ENCODE results near the gene SH2D6. TPM values are rescaled to one million over a fixed set of nuclear protein-coding genes. Genes with fewer than 3 reads are reported as not detected.

The SH2D6 gene
- 1 to 10 TPM; 1.6 to 9.2 TPM for total RNA-seq

GRCh38 chr2:85418132-85419008 is at the start of gene SH2D6:
TSS of gene SH2D6 (plus strand) at chr2:85418714. CDS start at chr2:85429466, 10,752 bp downstream.
- intact Hi-C loops (cut with DNase I), result no loop called here
- Histone ChIP-seq H3K9ac (ENCODE audit: low read depth in 2 of 2, low read length in 2 of 2) (peak within 1 kb of the TSS; percentile 90 to 94), H3K9me3 (no peaks in the 10 kb centered on the region), H3K36me3 (no peaks in the 10 kb centered on the region), H3K4me1 (peaks cover 22% of the 10 kb centered on the region), H3K27ac (peak within 1 kb of the TSS; percentile 90), H3K27me3 (no peaks in the 10 kb centered on the region), H3K4me3 (peak within 1 kb of the TSS; percentile 69)
- peak; percentile 88 for DNase-seq
- no peak for TF ChIP-seq CTCF (IDR thresholded peaks at IDR 0.05)

GRCh38 chr2:85368921-85369320 is 49.6 kb upstream of the SH2D6 start:
- H3K9ac ChIP-seq (ENCODE audit: low read depth in 2 of 2, low read length in 2 of 2), result no peak overlapping the region
- H3K36me3 ChIP-seq, result no peaks in the 10 kb centered on the region
- DNase-seq, result no peak
- H3K9me3 ChIP-seq, result no peaks in the 10 kb centered on the region
- no peaks in the 10 kb centered on the region for H3K4me1 ChIP-seq
- no peak overlapping the region for H3K27ac ChIP-seq
- TF ChIP-seq CTCF (IDR thresholded peaks at IDR 0.05), result no peak
- intact Hi-C loops (cut with DNase I), result no loop called here
- no peak overlapping the region for H3K4me3 ChIP-seq
- H3K27me3 ChIP-seq, result no peaks in the 10 kb centered on the region

- Histone ChIP-seq H3K27ac (no peak overlapping the region), H3K9me3 (no peaks in the 10 kb centered on the region), H3K4me1 (no peaks in the 10 kb centered on the region), H3K36me3 (no peaks in the 10 kb centered on the region), H3K27me3 (no peaks in the 10 kb centered on the region), H3K9ac (ENCODE audit: low read depth in 2 of 2, low read length in 2 of 2) (peak overlapping the region in 1 of 2 donors; percentile 46), H3K4me3 (no peak overlapping the region)
- peak; percentile 40 for DNase-seq
- no peak for TF ChIP-seq CTCF (IDR thresholded peaks at IDR 0.05)
- intact Hi-C loops (cut with DNase I), result no loop called here
These were observed 49.0 kb upstream of the SH2D6 start for GRCh38 chr2:85369500-85369899.

- intact Hi-C loops (cut with DNase I), result no loop called here
- no peak for TF ChIP-seq CTCF (IDR thresholded peaks at IDR 0.05)
- Histone ChIP-seq H3K27me3 (no peaks in the 10 kb centered on the region), H3K4me3 (no peak overlapping the region), H3K36me3 (no peaks in the 10 kb centered on the region), H3K27ac (no peak overlapping the region), H3K9ac (ENCODE audit: low read depth in 2 of 2, low read length in 2 of 2) (no peak overlapping the region), H3K4me1 (no peaks in the 10 kb centered on the region), H3K9me3 (no peaks in the 10 kb centered on the region)
- no peak for DNase-seq
These were observed 47.5 kb upstream of the SH2D6 start for GRCh38 chr2:85371045-85371444.

- Histone ChIP-seq H3K4me1 (no peaks in the 10 kb centered on the region), H3K27me3 (no peaks in the 10 kb centered on the region), H3K36me3 (no peaks in the 10 kb centered on the region), H3K9ac (ENCODE audit: low read depth in 2 of 2, low read length in 2 of 2) (no peak overlapping the region), H3K27ac (no peak overlapping the region), H3K9me3 (no peaks in the 10 kb centered on the region), H3K4me3 (no peak overlapping the region)
- intact Hi-C loops (cut with DNase I), result no loop called here
- no peak for TF ChIP-seq CTCF (IDR thresholded peaks at IDR 0.05)
- DNase-seq, result no peak
These were observed 42.0 kb upstream of the SH2D6 start for GRCh38 chr2:85376291-85377065.
